Natural killer cell treated with Interleukin-12 subunit alpha and Interleukin-12 subunit beta and Interleukin-15 and Interleukin-18, amount 100 ng/mL, for 72 hours (primary cell): ENCODE measurements around the gene PLEKHS1. TPM values are rescaled to one million over a fixed set of nuclear protein-coding genes. Genes with fewer than 3 reads are reported as not detected.

ENCODE experiments used
- ATAC-seq, 2 donors: fragments of 150-1000 bp; cut with Tn5 transposase in 1 of 2; sonication (Bioruptor Pico), chemical (Tn5 transposase) in 1 of 2; 2 replicates each; pipeline ENCODE4 v1.10.0; 2021
- DNase-seq: peaks from one replicate; pipeline ENCODE4 v3.0.0; 2022; ENCODE audit warnings: low spot score
- H3K27ac Mint-ChIP-seq, 2 donors: 1 replicate in 1 of 2; 2 replicates in 1 of 2; pipeline ENCODE4 v1.8.0; 2022; ENCODE audit warnings: mixed read lengths in 2 of 2, mild to moderate bottlenecking in 1 of 2, moderate library complexity in 1 of 2
- H3K27me3 Mint-ChIP-seq, 2 donors: 1 replicate in 1 of 2; 2 replicates in 1 of 2; pipeline ENCODE4 v1.8.0; 2022; ENCODE audit warnings: mixed read lengths in 2 of 2
- H3K36me3 Mint-ChIP-seq: one replicate; pipeline ENCODE4 v1.8.0; 2022; ENCODE audit warnings: mixed read lengths
- H3K4me1 Mint-ChIP-seq, 2 donors: 1 replicate in 1 of 2; 2 replicates in 1 of 2; pipeline ENCODE4 v1.8.0; 2022; ENCODE audit warnings: low read depth in 2 of 2, mixed read lengths in 2 of 2, mild to moderate bottlenecking in 1 of 2
- H3K4me3 Mint-ChIP-seq: one replicate; pipeline ENCODE4 v1.8.0; 2022; ENCODE audit warnings: mixed read lengths
- H3K9me3 Mint-ChIP-seq: 2 replicates; pipeline ENCODE4 v1.8.0; 2022; ENCODE audit warnings: mixed read lengths
- total RNA-seq, 2 donors: library from RNA; stranded (reverse); gene quantifications; one replicate each; pipeline ENCODE4 v1.2.3, GENCODE V29; 2022

The PLEKHS1 gene
- total RNA-seq, 2 donors from 2014 or later, result 0.12 to 0.81 TPM

DNA sequence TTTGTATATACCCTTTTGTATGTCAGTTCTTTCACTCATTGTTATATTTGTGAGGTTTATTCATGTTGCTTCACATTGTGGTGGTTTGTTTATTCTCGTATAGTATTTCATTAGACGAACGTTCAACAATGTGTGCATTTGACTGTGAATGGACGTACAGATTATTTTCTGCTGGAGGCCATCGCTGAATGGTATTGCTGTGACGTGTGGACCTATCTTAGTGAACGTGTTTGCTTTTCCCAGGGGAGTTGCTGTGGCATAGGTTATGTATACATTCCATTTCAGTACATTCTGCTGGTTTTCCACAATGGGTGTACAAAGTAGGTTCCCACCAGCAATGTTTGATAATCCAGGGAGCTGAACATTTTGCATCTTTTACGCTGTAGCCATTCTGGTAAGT, 31.1 kb upstream of the PLEKHS1 start:
- Mint-ChIP-seq H3K9me3 (no peaks in the 10 kb centered on the region), H3K27ac (no peak overlapping the region), H3K4me1 (peaks cover 0 to 8% of the 10 kb centered on the region in 2 donors), H3K27me3 (no peaks in the 10 kb centered on the region), H3K36me3 (peaks cover 14% of the 10 kb centered on the region), H3K4me3 (no peak overlapping the region)
- ATAC-seq (no peak), DNase-seq (no peak)

DNA sequence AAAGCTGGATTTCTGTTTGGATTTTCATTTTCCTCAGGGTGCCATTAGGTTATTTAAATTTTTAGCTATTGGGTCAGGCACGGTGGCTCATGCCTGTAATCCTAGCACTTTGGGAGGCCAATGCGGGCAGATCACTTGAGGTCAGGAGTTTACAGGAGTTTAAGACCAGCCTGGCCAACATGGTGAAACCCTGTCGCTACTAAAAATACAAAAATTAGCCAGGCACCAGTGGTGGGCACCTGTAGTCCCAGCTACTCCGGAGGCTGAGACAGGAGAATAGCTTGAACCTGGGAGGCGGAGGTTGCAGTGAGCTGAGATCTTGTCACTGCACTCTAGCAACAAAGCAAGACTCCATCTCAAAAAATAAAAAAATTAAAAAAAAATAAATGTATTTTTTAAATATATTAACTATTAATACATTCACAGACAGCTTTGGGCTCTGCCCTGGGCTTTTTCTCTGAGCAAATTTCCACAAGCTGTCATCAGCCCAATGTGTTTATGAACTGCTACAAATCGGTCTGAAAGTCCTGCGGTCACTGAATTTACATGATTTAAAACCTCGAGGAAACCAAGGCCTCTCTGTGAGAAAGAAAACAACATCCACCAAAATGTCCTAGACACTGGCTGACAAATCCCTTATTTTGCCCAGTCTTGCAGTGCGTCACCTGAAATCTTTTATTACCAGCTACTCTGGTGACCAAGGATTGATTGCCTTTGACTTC, 19.2 kb upstream of the PLEKHS1 start:
- no peaks in the 10 kb centered on the region for H3K4me1 Mint-ChIP-seq
- H3K27me3 Mint-ChIP-seq, result no peaks in the 10 kb centered on the region
- ATAC-seq (no peak), DNase-seq (no peak)
- no peak overlapping the region for H3K27ac Mint-ChIP-seq
- no peak overlapping the region for H3K4me3 Mint-ChIP-seq
- H3K9me3 Mint-ChIP-seq, result no peaks in the 10 kb centered on the region
- H3K36me3 Mint-ChIP-seq, result peaks cover 14% of the 10 kb centered on the region

DNA sequence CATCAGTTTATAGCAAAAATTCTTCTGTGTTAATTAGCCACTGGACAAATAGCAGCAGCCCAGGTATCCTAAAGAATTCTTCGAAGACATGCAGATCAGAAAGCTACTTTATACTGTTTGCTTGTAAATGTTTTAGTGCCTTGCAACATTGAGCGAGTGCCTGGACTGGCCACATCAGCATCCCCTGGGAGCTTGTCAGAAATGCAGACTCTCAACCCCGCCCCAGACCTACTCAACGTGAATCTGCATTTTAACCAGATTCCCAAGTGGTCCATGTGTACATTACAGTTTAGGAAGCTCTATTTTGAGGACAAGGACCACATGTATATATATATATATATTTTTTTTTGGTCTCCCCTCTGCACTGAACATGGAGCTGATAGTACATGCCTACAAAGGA, 18.5 kb upstream of the PLEKHS1 start:
- H3K36me3 Mint-ChIP-seq, result peaks cover 11% of the 10 kb centered on the region
- no peak overlapping the region for H3K4me3 Mint-ChIP-seq
- DNase-seq (no peak), ATAC-seq (no peak)
- H3K27ac Mint-ChIP-seq, result no peak overlapping the region
- no peaks in the 10 kb centered on the region for H3K4me1 Mint-ChIP-seq
- H3K9me3 Mint-ChIP-seq, result no peaks in the 10 kb centered on the region
- H3K27me3 Mint-ChIP-seq, result no peaks in the 10 kb centered on the region

DNA sequence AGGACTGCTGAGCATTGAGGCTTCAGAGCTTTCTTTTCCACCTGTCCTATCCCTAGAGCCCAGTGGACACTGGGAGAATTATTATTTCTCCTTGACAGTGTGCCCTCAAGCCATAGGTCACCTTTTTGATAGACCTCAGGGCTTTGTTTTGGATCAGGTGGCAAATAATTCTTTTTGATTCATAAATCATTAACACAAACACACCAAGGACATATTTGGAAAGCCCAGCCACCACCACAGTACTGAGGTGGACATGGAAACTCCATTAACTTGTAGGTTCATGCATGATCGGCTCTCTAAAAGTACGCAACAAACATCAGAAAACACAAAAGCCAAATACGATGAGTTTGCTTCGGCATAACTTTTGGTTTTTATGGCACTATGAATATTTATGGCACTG, 17.8 kb upstream of the PLEKHS1 start:
- Mint-ChIP-seq H3K27ac (no peak overlapping the region), H3K27me3 (no peaks in the 10 kb centered on the region), H3K4me3 (no peak overlapping the region), H3K9me3 (no peaks in the 10 kb centered on the region), H3K36me3 (peaks cover 11% of the 10 kb centered on the region), H3K4me1 (no peaks in the 10 kb centered on the region)
- ATAC-seq, result no peak
- DNase-seq, result no peak

DNA sequence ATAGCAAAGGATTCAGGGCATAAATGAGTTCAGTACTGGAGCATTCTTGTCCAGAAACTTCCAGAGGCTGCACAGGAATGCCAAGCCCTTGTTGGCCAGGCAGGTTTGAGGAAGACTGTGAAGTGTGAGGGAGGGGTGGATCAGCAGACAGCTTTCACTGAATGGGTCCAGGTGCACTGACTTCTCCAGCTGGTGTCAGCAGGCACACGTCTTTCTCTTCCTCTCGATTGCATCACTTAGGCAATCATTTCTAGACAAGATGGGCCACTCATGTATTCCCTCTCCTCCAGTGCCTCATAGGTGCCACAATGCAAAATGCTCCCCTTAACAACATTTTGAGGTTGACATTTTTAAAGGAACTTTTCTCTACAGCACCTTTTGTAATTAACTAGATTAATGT, 15.6 kb upstream of the PLEKHS1 start:
- Mint-ChIP-seq H3K27me3 (peaks cover 0 to 3% of the 10 kb centered on the region in 2 donors), H3K4me3 (no peak overlapping the region), H3K27ac (no peak overlapping the region), H3K9me3 (no peaks in the 10 kb centered on the region), H3K36me3 (peaks cover 7% of the 10 kb centered on the region), H3K4me1 (no peaks in the 10 kb centered on the region)
- no peak for ATAC-seq
- DNase-seq, result no peak

DNA sequence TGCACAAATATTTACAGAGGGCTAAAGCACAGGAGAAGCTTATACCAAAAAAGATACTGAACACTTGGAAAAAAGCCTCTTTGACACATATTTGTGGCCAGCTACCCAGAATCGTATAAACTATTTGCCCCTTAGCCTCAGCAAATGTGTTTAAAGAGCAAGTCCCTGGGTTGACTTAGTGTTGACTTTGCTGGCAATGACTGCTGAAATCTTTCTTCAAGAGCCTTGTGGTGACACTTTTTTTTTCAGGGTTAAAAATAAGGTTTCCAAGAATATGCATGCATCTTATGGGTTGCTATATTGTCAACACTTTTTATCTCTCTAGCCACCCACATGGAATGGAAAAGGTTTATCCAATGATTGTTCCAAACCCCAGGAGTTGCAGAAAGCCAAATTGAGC, 14.9 kb upstream of the PLEKHS1 start:
- Mint-ChIP-seq H3K36me3 (peaks cover 7% of the 10 kb centered on the region), H3K4me3 (no peak overlapping the region), H3K27me3 (peaks cover 0 to 3% of the 10 kb centered on the region in 2 donors), H3K4me1 (no peaks in the 10 kb centered on the region), H3K9me3 (no peaks in the 10 kb centered on the region), H3K27ac (no peak overlapping the region)
- no peak for ATAC-seq
- no peak for DNase-seq

DNA sequence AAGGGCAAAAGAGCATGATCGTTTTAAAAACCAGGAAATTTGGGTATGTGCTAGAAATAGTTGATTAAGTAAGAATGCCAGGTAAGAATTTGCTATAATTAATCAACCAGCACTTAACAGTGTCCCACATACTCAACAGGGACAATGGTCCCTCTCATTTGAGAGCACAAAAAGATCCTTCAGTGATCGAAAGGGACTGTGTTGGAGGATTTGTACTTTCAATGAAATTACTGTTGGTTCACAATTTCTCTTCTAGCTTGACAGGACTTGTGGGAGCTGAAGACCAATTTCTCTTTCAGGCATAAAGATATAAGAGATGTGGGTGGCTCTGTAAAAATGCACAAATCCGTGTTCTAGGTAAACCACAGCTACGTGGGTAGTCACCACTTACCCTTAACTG, 12.5 kb upstream of the PLEKHS1 start:
- no peaks in the 10 kb centered on the region for H3K4me1 Mint-ChIP-seq
- H3K9me3 Mint-ChIP-seq, result no peaks in the 10 kb centered on the region
- H3K27ac Mint-ChIP-seq, result no peak overlapping the region
- DNase-seq, result no peak
- no peak overlapping the region for H3K4me3 Mint-ChIP-seq
- peaks cover 1 to 7% of the 10 kb centered on the region in 2 donors for H3K27me3 Mint-ChIP-seq
- ATAC-seq, result no peak
- H3K36me3 Mint-ChIP-seq, result peaks cover 4% of the 10 kb centered on the region

DNA sequence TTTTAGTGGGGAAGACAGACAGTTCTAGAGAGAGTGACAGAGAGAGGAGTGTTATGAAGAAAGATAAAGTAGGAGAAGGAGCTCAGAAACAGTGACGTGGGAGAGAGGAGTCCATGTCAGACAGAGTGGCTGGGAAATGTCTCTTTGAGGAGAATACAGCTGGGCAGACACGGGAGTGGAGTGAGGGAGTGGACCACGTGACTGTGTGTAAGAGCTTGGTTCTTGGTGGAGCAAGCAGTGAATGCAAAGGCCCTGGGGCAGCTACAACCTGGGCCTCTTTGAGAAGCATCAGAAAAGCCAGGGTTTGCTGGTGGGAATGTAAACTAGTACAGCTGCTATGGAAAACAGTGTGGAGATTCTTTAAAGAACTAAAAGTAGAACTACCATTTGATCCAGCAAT, 11.9 kb upstream of the PLEKHS1 start:
- no peak overlapping the region for H3K27ac Mint-ChIP-seq
- H3K4me3 Mint-ChIP-seq, result no peak overlapping the region
- H3K9me3 Mint-ChIP-seq, result no peaks in the 10 kb centered on the region
- DNase-seq (no peak), ATAC-seq (no peak)
- H3K4me1 Mint-ChIP-seq, result no peaks in the 10 kb centered on the region
- no peaks in the 10 kb centered on the region for H3K36me3 Mint-ChIP-seq
- peaks cover 6 to 11% of the 10 kb centered on the region in 2 donors for H3K27me3 Mint-ChIP-seq

DNA sequence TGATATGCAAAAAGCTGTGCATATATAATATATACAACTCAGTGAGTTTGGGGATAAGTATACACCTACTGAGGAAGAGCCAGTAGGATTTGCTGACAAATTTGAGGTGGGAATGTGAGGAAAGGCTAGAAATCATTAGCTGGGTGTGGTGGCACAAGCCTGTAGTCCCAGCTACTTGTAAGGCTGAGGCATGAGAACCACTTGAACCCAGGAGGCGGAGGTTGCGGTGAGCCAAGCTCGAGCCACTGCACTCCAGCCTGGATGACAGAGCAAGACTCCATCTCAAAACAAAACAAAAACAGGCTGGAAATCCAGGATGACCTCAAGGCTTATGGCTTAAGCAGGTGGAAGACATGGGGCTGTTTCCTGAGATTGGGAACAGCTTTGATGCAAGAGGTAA, 10.6 kb upstream of the PLEKHS1 start:
- no peak for DNase-seq
- H3K9me3 Mint-ChIP-seq, result no peaks in the 10 kb centered on the region
- no peak overlapping the region for H3K27ac Mint-ChIP-seq
- H3K36me3 Mint-ChIP-seq, result no peaks in the 10 kb centered on the region
- ATAC-seq, result no peak
- H3K27me3 Mint-ChIP-seq, result peaks cover 13 to 14% of the 10 kb centered on the region in 2 donors
- no peaks in the 10 kb centered on the region for H3K4me1 Mint-ChIP-seq
- no peak overlapping the region for H3K4me3 Mint-ChIP-seq

DNA sequence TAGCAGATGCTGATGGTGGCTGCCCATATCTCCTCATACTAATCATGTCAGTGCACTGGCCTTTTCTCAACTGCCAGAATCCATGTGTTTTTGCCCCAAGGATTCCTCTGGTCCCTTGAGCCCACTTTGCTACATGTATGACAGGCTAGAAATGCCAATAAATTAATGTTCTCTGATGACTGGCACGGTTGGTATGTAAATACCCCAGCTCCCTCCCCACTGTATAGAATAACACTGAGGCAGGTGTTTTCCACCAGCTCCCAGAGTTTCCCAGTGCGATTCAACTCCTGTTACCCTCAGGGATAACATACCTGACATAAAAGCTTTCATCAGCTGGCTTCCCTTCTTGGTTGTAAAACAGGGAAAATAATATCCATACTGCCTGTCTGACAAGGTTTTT, 9.0 kb upstream of the PLEKHS1 start:
- H3K27ac Mint-ChIP-seq, result no peak overlapping the region
- H3K9me3 Mint-ChIP-seq, result no peaks in the 10 kb centered on the region
- H3K4me3 Mint-ChIP-seq, result no peak overlapping the region
- no peaks in the 10 kb centered on the region for H3K36me3 Mint-ChIP-seq
- H3K4me1 Mint-ChIP-seq, result no peaks in the 10 kb centered on the region
- peaks cover 20 to 24% of the 10 kb centered on the region in 2 donors for H3K27me3 Mint-ChIP-seq
- no peak for ATAC-seq
- DNase-seq, result no peak

DNA sequence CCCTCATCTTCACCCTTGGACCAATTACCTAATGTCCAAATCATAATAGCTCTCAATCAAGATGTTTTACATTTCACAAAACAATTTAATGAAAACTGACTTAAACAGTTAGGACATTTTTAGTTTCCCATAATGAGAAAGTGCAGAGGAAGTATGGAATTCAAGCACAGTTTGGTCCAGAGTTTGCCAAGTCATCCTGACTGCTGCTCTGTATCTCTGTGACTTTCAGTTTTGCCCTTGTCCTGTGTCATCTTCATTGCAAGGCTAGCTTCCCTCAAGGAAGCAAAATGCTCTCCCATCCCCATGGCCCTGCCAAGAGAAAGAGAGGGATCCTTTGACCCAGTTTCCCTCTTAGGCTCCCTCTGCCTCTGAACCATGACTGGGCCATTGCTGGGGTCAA, 7.9 kb upstream of the PLEKHS1 start:
- no peaks in the 10 kb centered on the region for H3K36me3 Mint-ChIP-seq
- H3K9me3 Mint-ChIP-seq, result no peaks in the 10 kb centered on the region
- H3K4me1 Mint-ChIP-seq, result no peaks in the 10 kb centered on the region
- H3K4me3 Mint-ChIP-seq, result no peak overlapping the region
- ATAC-seq, result peak in 1 of 2 donors; percentile 32
- no peak for DNase-seq
- peaks cover 23 to 24% of the 10 kb centered on the region in 2 donors for H3K27me3 Mint-ChIP-seq
- no peak overlapping the region for H3K27ac Mint-ChIP-seq

DNA sequence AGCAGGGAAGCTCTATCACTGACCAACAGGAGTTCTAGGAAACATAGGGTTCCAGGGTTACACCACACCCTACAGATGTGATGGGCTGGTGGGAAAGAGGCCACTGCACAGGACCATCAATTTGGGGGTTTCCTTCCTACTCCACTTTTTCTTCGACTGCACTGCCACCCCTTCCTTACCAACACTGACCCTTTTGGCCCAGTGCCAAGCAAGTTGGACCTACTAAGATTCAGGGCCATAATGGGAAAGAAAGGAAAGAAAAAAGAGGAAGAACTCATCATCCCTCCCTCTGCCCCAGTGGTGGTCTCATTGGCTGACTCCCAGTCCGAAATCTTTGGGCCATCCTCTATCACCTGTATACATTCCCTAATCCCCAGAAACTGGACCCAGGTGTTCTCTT, 6.1 kb upstream of the PLEKHS1 start:
- ATAC-seq (no peak), DNase-seq (no peak)
- Mint-ChIP-seq H3K27me3 (peaks cover 20 to 24% of the 10 kb centered on the region in 2 donors), H3K9me3 (no peaks in the 10 kb centered on the region), H3K27ac (no peak overlapping the region), H3K4me3 (no peak overlapping the region), H3K4me1 (no peaks in the 10 kb centered on the region), H3K36me3 (no peaks in the 10 kb centered on the region)

DNA sequence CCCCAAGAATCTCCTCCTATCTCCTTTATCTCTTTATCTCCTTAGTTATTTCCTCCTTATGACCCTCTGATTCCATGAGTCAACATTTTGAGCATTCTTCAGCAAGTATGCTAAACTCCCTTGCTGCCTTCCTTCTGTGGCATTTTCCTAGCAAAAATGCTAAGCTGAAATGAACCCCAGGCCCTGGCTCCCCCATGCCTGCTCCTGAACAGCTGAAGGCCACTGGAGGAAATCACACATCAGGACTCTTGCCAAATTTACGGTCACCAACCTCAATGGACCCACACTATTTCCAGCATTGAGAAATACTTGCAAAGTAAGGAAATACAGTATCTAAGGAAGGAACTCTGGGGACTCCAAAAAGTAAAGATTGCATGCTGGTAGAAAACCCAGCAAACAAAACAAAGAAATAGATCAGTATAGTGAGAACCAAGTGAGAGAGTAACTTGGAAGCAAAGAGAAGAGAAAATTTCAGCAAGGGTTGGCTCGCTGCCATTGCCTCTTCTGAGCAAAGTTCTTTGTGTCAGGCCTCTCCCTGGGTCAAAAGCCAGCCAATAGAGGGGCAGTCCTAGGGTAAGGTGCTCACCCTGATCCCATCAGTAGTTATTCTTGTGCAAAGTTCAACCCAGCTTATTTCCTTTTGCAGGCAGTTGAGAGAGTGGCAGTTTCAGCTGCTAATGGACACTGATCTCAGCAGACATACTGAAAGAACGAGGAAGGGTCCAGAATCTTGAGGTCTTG, 5.1 kb upstream of the PLEKHS1 start:
- Mint-ChIP-seq H3K9me3 (no peaks in the 10 kb centered on the region), H3K27me3 (peaks cover 20 to 24% of the 10 kb centered on the region in 2 donors)

DNA sequence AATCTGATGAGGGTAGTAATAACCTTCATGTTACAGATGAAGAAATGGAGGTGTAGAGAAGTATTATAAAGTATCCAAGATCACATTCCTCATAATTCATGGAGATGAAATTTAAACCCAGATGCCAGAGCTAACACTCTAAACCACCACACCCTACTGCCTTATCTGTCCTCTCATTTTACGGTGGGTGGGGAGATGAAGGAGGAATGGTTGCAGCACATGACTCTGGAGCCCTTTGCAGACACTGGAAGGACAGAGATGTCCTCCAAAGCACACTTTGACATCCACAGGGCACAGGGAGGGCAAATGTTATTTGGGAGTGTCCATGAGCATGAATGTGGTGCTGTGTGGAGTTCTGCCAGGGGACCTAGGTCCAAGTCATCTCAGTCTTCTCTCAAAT, 1.1 kb downstream of the PLEKHS1 start:
- Mint-ChIP-seq H3K27me3 (peaks cover 6 to 10% of the 10 kb centered on the region in 2 donors), H3K9me3 (no peaks in the 10 kb centered on the region)

More for the DNA sequence above, 5.1 kb upstream of the PLEKHS1 start:
- DNase-seq, result no peak
- Mint-ChIP-seq H3K36me3 (no peaks in the 10 kb centered on the region), H3K27ac (no peak overlapping the region), H3K4me1 (no peaks in the 10 kb centered on the region), H3K4me3 (no peak overlapping the region)
- ATAC-seq, result no peak

More for the DNA sequence above, 1.1 kb downstream of the PLEKHS1 start:
- no peak for ATAC-seq
- H3K27ac Mint-ChIP-seq, result no peak overlapping the region
- no peaks in the 10 kb centered on the region for H3K36me3 Mint-ChIP-seq
- DNase-seq, result no peak
- no peaks in the 10 kb centered on the region for H3K4me1 Mint-ChIP-seq
- H3K4me3 Mint-ChIP-seq, result no peak overlapping the region
